HUDEP-2 (cell line): ENCODE data around the gene CNP.

Experiments used
- DNase-seq, 76 experiments: peaks; one replicate each; lab custom pipeline; 2025; ENCODE audit not compliant: unreplicated experiment in 76 of 76; lab: John Stamatoyannopoulos, UW

Gene CNP

DNA sequence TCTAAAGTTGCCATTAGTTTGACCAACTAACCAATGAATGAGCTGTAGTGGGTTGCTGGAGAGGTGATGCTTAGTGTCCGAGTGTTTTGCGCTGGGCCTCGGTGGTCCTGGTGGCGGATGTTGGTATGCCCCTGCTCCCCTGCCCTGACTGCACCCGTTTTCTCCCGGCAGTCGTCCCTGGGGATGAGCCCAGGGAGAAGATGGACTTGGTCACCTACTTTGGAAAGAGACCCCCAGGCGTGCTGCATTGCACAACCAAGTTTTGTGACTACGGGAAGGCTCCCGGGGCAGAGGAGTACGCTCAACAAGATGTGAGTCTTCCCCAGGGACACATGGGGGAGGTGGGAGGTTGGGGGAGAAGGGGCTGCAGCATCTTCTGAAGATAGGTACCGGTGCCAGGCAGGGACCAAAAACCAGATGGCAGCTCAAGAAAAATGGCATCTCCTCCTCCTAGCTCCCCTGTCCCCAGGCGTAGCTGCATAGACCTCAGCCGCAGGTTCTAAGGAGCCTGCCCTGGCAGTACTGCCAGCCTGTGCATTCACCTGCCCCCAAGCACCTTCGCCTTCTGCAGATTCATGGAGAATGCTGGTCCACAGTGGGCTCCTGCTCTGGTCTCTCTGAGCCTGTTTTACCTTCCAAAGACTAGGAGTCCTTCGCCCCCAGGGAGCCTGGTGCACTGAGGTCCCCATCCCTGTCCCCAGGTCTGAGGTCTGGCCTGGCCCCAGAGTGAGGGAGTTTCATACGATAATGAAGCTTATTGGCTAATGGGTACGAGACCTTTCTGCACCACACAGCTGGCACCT lies 5.3 kb downstream of the CNP start:
- no peak for DNase-seq

DNA sequence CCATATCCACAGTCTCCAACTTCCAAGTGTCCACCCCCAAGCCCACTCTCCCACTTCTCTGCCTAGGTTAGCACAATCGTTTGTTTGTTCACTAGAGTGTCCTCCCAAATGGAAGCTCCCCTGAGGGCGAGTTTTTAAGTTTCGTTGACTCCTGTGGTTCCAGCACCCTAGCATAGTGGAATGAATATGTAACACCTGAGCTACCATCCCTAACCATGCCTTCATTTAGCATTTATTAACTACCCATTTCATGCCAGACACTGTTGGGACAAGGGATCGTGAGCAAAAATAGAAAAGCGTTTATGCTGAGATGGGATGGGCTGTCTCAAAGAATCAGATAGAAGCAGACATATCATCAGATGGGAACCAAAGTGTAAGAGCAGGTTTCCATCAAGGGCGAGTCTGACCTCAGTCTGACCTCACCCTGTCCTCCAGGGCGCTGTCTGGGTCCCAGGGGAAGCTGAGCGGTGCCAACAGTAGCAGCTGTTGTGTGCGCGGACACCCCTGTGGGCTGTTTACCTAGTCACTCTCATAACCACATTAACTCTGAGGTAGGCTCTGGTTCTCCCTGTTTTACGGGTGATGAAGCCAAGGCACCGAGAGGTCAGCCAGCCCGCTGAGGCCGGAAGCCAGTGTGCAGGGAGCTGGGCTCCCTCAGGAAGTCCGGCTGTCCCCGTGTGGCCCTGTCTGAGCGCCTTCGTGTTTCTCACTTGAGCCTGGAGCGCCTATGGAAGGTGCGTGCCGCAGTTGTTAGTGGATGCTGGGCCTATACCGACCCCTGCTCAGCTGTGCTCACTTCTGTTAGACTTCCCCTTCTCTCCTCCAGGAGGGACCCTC lies 6.2 kb downstream of the CNP start:
- DNase-seq, result no peak

DNA sequence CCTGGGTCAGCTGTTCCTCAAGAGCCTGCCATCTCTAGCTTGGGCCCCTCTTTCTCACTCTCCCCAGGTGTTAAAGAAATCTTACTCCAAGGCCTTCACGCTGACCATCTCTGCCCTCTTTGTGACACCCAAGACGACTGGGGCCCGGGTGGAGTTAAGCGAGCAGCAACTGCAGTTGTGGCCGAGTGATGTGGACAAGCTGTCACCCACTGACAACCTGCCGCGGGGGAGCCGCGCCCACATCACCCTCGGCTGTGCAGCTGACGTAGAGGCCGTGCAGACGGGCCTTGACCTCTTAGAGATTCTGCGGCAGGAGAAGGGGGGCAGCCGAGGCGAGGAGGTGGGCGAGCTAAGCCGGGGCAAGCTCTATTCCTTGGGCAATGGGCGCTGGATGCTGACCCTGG lies 6.8 kb downstream of the CNP start:
- no peak for DNase-seq

DNA sequence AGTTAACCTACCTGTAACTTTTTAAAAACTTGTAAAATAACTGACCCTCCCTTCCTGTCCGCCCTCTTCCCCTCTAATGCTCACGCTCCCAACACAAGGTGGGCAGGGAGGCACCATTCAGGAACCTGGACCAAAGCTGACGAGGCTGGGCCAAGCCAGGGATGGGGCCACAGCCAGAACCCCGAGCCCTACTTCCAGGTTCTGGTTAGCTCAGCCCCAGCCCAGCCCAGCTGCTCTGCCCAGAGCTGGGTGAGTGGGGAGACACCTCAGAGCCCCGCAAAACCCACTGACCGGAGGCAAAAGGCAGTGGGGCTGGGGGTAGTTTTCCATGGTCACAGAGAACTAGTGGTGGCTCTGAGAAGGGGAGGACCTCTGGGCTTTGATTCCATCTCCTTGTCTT lies 7.4 kb downstream of the CNP start:
- no peak for DNase-seq

DNA sequence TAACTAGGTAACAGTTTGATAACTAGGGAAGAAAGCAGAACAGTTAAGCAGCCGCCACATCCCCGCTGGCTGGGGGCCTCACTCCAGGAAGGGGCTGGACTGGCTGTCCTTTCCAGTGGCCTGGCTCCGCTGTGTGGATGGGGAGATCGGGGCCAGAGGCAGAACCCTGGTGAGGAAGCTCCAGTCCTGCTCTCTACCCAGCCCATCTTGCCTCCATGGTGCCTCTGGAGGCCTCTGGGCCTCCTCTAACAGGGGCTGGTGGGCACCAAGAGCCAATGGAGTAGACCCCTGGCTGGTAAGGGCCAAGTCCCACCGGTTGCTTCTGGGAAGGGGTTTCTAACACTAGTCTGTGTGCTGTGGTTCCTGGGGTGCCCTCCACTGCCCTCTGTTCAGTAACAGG lies 8.1 kb downstream of the CNP start:
- DNase-seq, result no peak

DNA sequence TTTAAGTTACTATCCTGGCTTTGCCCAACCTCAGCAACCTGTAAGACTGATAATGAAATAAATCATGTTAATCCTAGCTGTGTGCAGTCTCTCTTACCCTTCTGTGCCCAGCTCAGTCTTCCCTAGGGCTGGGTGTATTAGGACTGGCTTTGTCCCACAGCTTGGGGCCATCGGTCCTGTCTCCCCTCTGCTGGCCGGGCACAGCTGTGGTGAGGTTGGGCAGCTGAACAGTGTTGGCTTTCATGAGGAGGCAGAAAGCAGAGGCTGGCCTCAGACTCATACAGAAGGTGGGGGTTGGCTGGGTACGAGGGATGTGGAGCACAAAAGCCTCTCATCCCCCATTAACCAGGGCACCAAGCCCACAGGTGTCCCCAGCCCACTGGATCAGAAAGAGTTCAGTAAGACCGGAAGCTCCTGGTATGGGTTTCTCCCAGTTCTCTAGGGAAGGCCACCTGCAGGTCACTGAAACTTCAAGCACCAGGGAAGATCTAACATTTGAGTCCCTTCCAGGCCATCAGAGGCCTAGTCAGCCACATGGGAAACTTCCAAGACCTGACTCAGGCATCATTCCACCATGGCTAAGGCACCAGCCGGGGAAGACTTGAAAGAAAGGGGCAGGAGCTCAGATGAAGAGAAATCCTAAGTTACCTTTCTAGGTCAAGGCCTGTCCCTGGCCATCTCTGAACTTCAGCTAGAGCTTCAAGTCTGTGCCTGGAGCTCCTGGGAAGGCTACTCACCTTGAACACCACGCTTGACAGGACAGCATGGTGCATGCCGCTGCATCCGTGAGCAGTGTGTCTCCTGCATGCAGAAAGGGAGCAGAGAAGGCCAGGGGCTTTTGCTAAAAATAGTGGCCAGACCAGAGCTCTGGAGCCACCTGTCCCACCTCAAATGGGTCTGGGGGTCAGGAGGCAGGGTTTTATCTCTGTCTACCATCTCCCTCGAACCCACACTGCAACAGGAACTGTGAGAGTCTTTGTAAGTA lies 8.8 kb downstream of the CNP start:
- no peak for DNase-seq

DNA sequence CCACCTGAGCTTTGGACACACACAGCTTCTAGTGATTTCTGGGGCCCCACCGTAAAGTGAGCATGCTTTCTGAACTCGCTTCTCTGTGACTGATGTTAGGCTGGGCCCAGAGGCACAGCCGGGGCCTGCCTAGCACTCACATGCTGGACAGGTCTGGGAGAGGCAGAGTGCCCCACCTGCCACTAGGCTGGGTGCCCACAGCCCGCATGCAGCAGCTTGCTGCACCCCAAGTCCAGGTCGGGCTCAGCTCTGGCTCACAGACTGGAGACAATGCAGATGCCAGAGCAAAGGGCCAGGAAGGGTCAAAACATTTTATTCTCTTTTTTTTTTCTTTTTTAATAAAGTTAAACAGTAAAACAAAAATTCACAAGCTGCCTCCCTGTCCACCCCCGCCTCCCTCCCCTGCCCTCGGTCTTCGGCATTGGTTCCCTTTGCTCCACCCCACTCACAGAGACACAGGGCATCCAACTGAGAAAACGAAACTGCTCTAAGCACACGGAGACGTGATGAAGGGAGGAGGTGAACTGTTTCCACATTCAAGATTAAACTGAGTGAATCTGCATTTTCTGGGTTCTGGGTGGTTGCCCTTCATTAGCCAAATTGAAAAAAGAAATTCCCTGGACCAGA lies 9.7 kb downstream of the CNP start:
- DNase-seq, result no peak

DNA sequence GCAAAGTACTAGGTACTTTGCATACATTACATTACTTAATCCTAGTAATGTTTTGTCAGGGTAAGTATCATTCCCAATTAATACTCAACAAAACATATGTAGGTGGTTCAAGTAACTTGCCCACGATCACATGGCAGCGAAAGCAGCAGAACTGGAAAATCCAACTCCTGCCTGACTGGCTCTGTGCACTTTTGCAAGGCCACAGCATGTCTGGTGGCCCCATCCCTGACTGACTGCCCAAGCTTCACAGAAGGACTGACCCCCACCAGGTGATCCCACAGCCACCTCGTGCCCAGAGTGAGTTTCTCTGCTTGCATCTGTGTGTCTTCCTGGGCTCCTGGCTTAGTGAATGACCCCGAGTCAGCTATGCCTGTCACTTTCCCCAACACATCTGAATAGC lies 11.4 kb downstream of the CNP start:
- DNase-seq, result no peak

DNA sequence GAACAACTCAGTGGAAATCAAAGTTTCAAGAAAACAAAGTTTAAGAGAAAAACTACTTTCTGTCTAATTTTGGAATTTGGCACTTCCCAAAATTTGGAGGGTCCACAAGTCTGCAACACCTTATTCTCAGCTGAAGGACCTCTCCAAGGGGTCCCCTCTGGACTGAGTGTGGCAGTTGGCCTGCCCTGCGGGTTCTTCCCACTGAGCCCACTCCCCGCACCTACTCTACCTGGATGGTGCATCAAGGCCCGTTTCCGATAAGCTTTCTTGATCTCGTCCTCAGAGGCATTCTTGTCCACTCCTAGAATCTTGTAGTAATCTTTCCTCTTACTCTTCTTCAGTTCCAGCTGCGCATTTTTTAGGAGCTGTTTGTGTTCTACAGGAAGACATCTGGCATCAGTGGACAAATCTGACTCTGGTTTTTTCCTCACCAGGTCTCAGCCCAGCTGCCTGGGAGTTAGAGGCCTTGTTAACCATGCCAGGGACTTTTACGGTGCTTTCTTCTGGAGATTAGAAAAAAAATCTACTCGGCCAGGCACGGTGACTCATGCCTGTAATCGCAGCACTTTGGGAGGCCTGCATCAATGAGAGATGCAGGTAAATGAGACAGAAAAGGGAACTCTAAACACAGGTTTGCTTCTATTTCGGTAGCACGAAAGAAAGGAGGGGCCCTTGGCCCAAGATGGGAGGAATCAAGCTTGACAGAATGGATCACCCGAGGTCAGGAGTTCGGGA lies 15.6 kb downstream of the CNP start:
- no peak for DNase-seq

DNA sequence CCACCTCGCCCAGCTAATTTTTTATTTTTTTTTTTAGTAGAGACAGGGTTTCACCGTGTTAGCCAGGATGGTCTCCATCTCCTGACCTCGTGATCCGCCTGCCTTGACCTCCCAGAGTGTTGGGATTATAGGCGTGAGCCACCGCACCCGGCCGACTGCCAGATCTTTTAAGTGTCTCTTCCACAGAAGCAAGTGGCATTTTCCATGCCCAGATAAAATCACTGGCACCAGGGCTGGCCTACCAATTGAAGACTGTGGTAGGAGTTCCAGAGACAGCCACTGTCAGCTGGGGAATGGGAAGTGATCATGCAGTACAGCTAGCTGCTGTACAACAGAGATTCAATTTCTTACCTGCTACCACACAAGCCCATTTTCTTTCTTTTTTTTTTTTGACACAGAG lies 17.9 kb downstream of the CNP start:
- DNase-seq, result no peak

DNA sequence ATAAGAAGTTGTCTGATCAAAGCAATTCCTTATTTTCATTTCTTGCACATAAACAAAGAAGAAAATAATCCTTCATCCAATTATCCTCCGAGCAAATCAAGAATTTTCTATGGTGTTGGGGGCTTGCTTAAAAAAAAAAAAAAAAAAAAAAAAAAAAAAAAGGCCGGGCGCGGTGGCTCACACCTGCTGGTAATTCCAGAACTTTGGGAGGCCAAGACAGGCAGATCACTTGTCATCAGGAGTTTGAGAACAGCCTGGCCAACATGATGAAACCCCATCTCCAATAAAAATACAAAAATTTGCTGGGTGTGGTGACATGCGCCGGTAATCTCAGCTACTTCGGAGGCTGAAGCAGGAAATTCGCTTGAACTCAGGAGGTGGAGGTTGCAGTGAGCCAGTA lies 19.3 kb downstream of the CNP start:
- DNase-seq, result no peak

DNA sequence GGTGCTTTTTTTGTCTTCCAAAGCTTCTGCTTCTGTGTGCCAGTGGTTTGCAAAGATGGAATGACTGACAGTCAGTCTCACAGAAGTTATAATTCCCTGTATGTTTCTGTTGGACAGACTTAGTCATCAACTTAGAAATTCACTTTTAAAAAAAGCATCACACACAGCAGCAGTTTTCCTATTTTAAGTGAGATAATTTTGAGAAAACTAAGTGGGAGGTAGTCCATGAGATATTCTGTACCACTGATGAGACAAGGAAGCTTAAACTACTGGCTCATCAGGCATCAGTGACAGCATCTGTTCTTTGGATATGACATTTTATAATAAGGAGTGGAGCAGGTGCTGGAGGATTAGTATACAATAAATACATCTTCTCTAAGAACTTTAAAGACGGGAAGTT lies 20.0 kb downstream of the CNP start:
- DNase-seq, result no peak

DNA sequence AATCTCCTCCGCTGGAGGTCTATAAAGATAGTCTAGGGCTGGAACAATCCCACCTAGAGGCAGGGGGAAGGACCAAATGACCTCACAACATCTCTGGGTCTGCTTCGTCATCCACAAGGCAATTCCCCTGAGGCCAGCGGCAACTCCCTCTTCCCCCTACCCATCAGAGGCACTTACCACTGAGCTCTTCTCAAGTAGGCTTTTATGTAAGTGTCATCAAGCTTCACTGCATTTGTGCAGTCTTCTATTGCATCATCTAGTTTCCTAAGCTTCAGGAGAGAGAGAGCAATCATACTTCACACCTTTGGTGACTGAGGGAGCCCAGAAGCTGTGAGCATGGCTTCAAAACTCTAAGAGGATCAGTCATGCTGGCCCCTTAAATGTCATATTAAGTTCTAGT lies 21.0 kb downstream of the CNP start:
- no peak for DNase-seq

DNA sequence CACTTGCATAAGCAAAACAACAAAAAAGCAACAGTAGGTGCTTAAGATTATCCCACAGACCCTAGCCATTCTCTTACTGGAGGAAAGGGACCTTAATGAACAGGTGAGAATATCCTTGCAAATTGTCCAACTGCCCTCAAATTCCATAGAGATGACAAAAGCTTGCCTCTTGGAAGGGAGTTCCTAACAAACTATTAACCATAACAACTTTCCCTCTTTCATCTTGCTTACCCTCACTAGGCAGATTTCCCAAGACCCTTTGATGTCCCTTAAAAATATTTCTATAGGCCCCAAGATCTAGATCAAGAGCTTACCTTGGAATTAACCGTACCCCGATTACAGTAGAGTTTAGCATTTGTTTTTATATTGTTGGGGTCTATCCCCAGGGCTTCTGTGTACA lies 21.8 kb downstream of the CNP start:
- no peak for DNase-seq

DNA sequence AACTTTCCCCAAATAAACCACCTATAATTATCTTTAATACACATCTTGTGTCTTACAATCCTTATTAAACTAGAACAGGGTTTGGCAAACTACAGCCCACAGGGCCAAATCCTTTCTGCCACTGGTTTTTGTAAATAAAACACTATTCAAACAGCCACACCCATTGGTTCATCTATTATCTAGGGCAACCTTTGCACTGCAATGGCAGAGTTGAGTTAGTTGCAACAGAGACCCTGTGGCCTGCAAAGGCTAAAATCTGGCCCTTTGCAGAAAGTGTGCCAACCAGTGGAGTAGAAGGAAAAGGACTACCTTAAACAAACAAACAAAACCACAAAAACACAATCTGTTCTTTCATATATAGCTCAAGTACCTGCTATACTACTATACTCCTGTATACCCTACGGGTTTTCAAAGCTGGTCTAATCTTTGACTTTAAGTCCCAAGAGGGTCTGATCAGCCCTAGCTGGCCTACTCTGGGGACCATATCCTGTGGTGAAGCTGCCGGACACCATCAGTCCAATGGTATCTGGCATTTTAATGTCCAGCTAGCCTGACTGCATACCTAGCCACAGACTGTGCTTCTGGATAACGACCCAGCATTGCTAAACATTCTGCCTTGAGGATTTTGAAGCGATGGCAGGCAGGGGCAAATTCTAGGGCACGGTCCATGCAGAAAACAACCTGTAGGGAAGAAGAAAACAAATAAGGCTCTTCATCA lies 23.3 kb downstream of the CNP start:
- DNase-seq, result no peak

DNA sequence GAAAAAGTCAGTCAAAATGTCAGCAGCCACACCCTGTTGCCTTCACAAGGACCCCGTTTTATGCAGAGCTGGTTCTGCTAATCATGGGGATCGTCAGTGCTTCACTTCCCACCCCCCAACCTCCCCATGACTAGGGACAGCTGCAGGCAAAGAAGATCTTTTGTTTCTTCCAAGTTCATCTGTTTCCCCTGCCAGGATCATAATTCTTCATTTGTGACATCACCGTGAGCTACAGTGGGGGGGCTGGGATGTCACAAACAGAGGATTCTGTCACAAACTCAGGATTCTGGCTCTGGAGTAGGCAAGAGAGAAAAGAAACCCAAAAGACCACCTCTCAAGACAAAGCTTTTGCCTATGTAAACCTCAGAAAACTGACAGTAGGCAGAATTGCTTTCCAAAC lies 26.0 kb downstream of the CNP start:
- no peak for DNase-seq

DNA sequence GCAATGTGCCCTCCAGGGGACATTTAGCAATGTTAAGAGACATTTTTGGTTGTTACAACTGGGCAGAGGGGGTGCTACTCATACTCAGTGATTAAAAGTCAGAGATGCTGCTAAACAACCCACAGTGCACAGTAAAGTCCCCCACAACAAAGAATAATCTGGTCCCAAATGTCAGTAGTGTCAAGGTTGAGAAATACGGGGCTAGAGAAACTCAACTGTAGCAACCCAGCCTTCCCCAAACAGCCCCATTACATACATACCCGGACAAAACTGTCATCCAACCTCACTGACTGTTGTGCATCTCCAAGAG lies 30.2 kb downstream of the CNP start:
- no peak for DNase-seq

DNA sequence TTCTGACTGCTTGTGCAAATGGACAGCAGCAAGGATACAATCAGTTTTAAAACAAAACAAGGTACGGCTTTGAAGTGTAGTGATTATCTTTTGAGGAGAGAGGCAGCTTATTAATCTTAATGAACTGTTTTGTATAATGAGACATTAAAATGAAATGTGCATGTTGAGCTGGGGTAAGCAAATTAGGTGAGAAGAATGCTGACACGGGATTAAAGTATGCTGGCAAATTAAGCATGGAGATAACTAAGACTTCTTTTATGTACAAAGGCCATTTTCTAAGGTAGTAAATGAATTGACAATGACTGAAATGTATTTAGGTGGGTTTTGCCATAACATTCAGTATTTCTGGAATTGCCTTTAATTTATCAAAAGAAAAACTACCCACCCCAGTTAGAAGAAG lies 31.9 kb downstream of the CNP start:
- no peak for DNase-seq

DNA sequence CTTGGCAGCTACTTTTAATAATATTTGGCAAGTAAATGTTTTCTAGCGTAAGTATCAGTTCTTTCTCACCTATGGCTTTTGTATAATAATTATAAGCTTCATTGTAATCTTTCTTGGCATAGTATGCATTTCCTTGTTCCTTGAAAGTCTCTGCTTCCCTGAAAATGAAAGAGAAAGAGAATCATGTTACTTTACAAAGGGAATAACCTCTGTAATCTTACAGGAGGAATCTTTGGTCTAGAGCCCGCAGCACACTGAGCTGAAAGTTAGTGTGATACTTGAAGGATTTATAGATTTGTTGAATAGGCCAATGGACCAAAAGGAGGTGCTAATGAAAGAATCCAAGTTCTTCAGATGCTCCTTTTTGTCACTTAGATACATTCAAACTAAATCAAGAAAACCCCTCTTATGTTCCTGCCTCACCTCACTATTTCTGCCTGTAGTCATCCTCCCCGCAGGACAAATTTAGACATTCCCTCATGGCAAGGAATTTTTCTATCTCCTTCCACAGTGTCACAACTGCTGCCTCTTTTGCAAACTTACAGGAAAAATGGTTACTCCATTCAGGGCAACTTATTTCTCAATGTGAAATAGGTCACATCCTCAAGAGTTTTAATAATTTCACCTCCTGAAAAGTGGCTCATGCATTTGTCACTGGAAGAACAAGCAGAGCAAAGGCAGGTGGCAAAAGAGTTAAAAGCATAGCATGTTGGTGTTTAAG lies 34.0 kb downstream of the CNP start:
- no peak for DNase-seq
